A549 treated with Hydrocortisone at 1 μM for 4 hours (cell line): ENCODE measurements around the gene PNPLA8. TPM values are rescaled to one million over a fixed set of nuclear protein-coding genes. Genes with fewer than 3 reads are reported as not detected.

Experiments
- total RNA-seq: library from RNA; stranded (reverse); fragments of 200-300 nt; extraction: Qiagen RNA extraction; gene quantifications from 5 replicates; pipeline ENCODE4 v1.2.3, GENCODE V29; 2022

The PNPLA8 gene
- 13.1 to 22.0 TPM (median 15.9 TPM) in 5 replicates for total RNA-seq

GRCh38 chr7:108525985-108526767 lies at the start of gene PNPLA8:
PNPLA8 (minus strand) TSS chr7:108526135; CDS start chr7:108515491, 10,644 bp downstream.

GRCh38 chr7:108569381-108570145 lies 43.6 kb upstream of the PNPLA8 start, which contains the start of the genes DNAJB9 and THAP5:
DNAJB9 (plus strand) TSS chr7:108569874; CDS start chr7:108571727, 1,853 bp downstream.
THAP5 (minus strand) TSS chr7:108569706; CDS start chr7:108569569, 137 bp downstream.

DNA sequence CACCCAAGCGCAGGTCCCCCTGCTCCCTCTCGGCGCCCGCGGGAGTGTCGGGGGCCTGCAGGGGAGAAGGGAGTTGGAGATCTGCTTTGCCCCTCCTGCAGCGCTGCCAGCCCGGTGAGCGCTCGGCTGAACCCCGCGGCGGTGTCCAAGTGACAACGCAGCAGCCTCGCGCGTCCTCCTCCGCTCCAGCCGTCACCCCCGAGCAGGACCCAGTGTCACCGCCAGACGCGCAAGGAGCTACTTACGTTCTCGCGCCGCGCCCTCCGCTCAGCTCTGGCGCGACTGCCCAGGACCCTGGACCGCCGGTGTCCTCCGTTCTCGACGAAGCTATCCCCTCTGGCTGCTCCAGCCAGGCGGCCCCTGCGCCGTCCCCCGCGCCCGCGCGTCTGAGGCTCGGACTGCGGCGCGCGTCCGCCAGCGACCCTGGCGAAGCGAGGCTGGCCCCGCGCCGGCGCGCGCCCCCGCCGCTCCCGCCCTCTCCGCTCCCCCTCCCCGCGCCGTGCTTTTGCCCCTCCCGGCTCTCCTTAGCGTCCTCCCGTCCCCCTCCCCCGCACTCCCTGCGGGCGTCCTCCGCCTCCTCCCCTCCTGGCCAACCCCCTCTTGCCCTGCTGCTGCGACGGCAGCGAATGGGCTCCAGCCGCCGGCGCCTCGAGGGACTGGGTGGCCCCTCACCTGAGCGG lies 69.8 kb downstream of the PNPLA8 start, which contains the start of gene NRCAM:
Gene NRCAM (minus strand): TSS at position 439 of the 680 bp plus-strand sequence. CDS start 216,372 bp downstream, outside the sequence.

Other genes starting within 250 kb of the PNPLA8 start
- gene NRCAM, start 69.7 kb downstream of the PNPLA8 start, total RNA-seq, result 72.8 to 129 TPM (median 96.6 TPM) in 5 replicates
- 10.2 to 20.9 TPM (median 15.3 TPM) in 5 replicates for gene THAP5, start 43.6 kb upstream of the PNPLA8 start, total RNA-seq
- 8.3 to 11.8 TPM (median 9.9 TPM) in 5 replicates for gene DNAJB9, start 43.7 kb upstream of the PNPLA8 start, total RNA-seq